ENCODE results near the gene PKD2L1.
"Not testable (repeated sequence)": the region's sequence is repeated elsewhere in the genome, so short reads cannot be mapped to it uniquely, and the experiment has no call there.

Gene PKD2L1

GRCh38 chr10:100333661-100334440 lies 3.8 kb upstream of the PKD2L1 start:
- DNase-seq (ENCODE audit: low spot score), result no peak

- no peak for DNase-seq (ENCODE audit: low spot score)
These were observed 3.1 kb upstream of the PKD2L1 start for GRCh38 chr10:100333106-100333505.

- DNase-seq (ENCODE audit: low spot score), result no peak
These were observed 1.8 kb downstream of the PKD2L1 start for GRCh38 chr10:100328198-100328597.

GRCh38 chr10:100327718-100328009 lies 2.4 kb downstream of the PKD2L1 start:
- no peak for DNase-seq (ENCODE audit: low spot score)

- peak; percentile 70 for DNase-seq (ENCODE audit: low spot score)
These were observed 2.9 kb downstream of the PKD2L1 start for GRCh38 chr10:100327007-100327717.

- no peak for DNase-seq (ENCODE audit: low spot score)
These were observed 4.9 kb downstream of the PKD2L1 start for GRCh38 chr10:100325158-100325557.

- DNase-seq (ENCODE audit: low spot score), result no peak
These were observed 10.2 kb downstream of the PKD2L1 start for GRCh38 chr10:100319707-100320402.

- DNase-seq (ENCODE audit: low spot score), result no peak
These were observed 11.8 kb downstream of the PKD2L1 start for GRCh38 chr10:100318207-100318606.

GRCh38 chr10:100315615-100316014 lies 14.4 kb downstream of the PKD2L1 start:
- no peak for DNase-seq (ENCODE audit: low spot score)

GRCh38 chr10:100311298-100311697 lies 18.7 kb downstream of the PKD2L1 start:
- no peak for DNase-seq (ENCODE audit: low spot score)

- no peak for DNase-seq (ENCODE audit: low spot score)
These were observed 22.3 kb downstream of the PKD2L1 start for GRCh38 chr10:100307684-100308083.

- no peak for DNase-seq (ENCODE audit: low spot score)
These were observed 23.2 kb downstream of the PKD2L1 start for GRCh38 chr10:100306861-100307260.

- DNase-seq (ENCODE audit: low spot score), result no peak
These were observed 25.6 kb downstream of the PKD2L1 start for GRCh38 chr10:100304414-100304813.

GRCh38 chr10:100303724-100304319 lies 26.2 kb downstream of the PKD2L1 start:
- DNase-seq (ENCODE audit: low spot score), result peak; percentile 36

- not testable (repeated sequence) for DNase-seq (ENCODE audit: low spot score)
These were observed 28.9 kb downstream of the PKD2L1 start for GRCh38 chr10:100301123-100301522.

GRCh38 chr10:100297242-100297641 lies 32.8 kb downstream of the PKD2L1 start:
- DNase-seq (ENCODE audit: low spot score), result no peak

GRCh38 chr10:100293066-100293465 lies 37.0 kb downstream of the PKD2L1 start:
- no peak for DNase-seq (ENCODE audit: low spot score)

GRCh38 chr10:100292300-100292699 lies 37.7 kb downstream of the PKD2L1 start:
- not testable (repeated sequence) for DNase-seq (ENCODE audit: low spot score)

- DNase-seq (ENCODE audit: low spot score), result no peak
These were observed 38.7 kb downstream of the PKD2L1 start for GRCh38 chr10:100291356-100291755.

GRCh38 chr10:100289641-100290040 lies 40.4 kb downstream of the PKD2L1 start:
- DNase-seq (ENCODE audit: low spot score), result no peak

GRCh38 chr10:100288196-100288595 lies 41.8 kb downstream of the PKD2L1 start:
- no peak for DNase-seq (ENCODE audit: low spot score)

GRCh38 chr10:100287756-100288155 lies 42.3 kb downstream of the PKD2L1 start:
- no peak for DNase-seq (ENCODE audit: low spot score)

All from germinal center (tissue), 1 donor.